GM12878 (cell line): ENCODE data around the gene SENP3.

Experiments used
- CTCF ChIP-seq, 3 experiments: IDR thresholded peaks in 2 of 3; conservative IDR thresholded peaks in 1 of 3; 2 replicates each; pipeline ENCODE4 v1.5.1; 2011; ENCODE audit warnings: low read depth in 3 of 3, low read length in 3 of 3, mild to moderate bottlenecking in 3 of 3, control low read depth in 2 of 3, moderate library complexity in 2 of 3, inconsistent platforms in 1 of 3, mixed read lengths in 1 of 3; ENCODE audit not compliant: control insufficient read depth in 2 of 3, insufficient read depth in 1 of 3; ENCODE audit errors: extremely low read depth in 1 of 3
- FOXM1 ChIP-seq: IDR thresholded peaks from 2 replicates; pipeline ENCODE4 v1.6.1; 2012; ENCODE audit warnings: low read depth, mild to moderate bottlenecking, inconsistent platforms, low read length, moderate library complexity
- MAX ChIP-seq: IDR thresholded peaks from 2 replicates; pipeline ENCODE4 v1.6.1; 2012; ENCODE audit warnings: low read depth, low read length, improper control_type of control experiment
- POLR2AphosphoS5 ChIP-seq: IDR thresholded peaks from 2 replicates; pipeline ENCODE4 v1.6.1; 2011; ENCODE audit warnings: mild to moderate bottlenecking, low read length, inconsistent platforms
- SKIL ChIP-seq: fragments of 450-650 bp; IDR thresholded peaks from 2 replicates; pipeline ENCODE4 v1.6.1; 2017; ENCODE audit warnings: mild to moderate bottlenecking, low read depth, inconsistent platforms; ENCODE audit not compliant: poor library complexity, severe bottlenecking
- USF2 ChIP-seq: IDR thresholded peaks from 2 replicates; pipeline ENCODE4 v1.6.1; 2011; ENCODE audit warnings: low read depth, low read length, improper control_type of control experiment, borderline replicate concordance

- TF ChIP-seq SKIL: no peak
- no peak for TF ChIP-seq CTCF (IDR thresholded peaks at IDR 0.05 in 2 of 3, conservative IDR thresholded peaks at IDR 0.05 in 1 of 3; ENCODE audit: control insufficient read depth in 2 of 3, extremely low read depth in 1 of 3, insufficient read depth in 1 of 3, low read depth in 3 of 3, low read length in 3 of 3)
- no peak for TF ChIP-seq MAX
- peak; percentile 66 for TF ChIP-seq POLR2AphosphoS5
- no peak for TF ChIP-seq USF2
- TF ChIP-seq FOXM1: no peak
Measured at GRCh38 chr17:7575481-7575883, 13.8 kb downstream of the SENP3 start.
